CD4-positive, alpha-beta T cell treated with Interleukin-21 for 1 hour (primary cell): ENCODE measurements around the gene ASNS.

Experiments
- DNase-seq: peaks from one replicate; pipeline ENCODE4 v3.0.0-alpha.2; 2020

ASNS gene

DNA sequence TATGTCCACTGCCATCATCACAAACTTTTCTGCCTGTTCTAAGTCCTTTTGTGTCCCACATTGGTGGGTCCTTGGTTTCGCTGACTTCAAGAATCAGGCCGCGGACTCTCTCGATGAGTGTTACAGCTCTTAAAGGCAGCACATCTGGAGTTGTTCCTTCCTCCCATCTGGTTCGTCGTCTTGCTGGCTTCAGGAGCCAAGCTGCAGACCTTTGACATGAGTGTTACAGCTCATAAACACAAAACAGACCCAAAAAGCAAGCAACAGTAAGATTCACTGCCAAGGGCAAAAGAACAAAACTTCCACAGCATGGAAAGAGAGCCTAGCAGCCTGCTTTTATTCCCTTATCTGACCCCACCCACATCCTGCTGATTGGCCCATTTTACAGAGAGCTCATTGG, 30.2 kb downstream of the ASNS start:
- DNase-seq, result no peak

DNA sequence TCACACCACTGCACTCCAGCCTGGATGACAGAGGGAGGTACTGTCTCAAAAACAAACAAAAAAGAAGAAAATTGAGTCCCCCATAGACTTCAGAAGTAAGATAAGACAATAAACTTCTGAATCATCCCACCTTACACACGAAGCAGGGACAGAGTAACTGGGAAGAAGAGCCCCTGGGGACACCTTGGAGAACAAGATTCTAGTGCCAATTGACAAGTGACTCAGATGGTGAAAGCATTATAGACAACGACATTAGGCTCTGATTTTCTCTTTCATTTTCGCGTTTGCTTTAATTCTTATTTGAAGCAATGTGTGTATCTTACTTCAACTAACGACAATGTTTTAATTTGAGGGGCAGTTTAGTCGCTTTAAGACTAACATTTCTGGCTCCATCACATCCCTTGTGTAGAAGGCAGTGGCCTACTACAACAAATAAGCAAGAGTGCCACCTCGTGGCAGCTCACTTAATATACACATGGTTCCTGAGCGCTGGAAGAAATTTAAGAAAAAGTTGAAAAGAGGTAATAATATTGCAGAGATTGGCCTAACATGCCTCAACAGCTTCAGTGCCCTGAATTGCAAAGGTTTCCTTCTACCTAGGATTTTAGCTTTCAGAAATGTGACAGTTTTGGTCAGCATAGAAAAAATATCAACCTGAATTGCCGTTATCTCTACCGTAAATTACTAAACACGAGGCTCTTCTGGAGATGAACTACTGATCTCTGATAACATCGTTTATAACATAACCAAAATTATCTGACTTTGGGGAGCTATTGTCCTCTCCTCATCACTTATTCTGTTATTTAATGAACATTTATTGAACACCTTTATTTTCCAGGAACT, 36.7 kb downstream of the ASNS start:
- DNase-seq, result peak; percentile 51

DNA sequence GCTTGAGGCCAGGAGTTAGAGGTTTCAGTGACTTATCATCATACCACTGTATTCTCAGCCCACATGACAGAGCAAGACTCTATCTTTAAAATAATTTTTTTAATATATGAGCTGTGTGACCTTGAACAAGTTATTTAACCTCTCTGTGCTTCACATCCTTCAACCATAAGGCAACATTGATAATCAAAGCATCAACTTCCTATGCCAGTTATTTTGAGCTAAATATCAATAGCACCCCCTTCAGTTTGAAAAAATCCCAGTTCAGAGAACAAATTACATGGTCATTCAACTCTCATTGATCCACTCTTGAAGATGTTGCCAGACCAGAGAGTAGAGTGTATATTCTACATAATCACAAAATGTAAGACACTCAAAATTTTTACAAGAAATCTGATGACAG, 53.0 kb downstream of the ASNS start:
- no peak for DNase-seq

DNA sequence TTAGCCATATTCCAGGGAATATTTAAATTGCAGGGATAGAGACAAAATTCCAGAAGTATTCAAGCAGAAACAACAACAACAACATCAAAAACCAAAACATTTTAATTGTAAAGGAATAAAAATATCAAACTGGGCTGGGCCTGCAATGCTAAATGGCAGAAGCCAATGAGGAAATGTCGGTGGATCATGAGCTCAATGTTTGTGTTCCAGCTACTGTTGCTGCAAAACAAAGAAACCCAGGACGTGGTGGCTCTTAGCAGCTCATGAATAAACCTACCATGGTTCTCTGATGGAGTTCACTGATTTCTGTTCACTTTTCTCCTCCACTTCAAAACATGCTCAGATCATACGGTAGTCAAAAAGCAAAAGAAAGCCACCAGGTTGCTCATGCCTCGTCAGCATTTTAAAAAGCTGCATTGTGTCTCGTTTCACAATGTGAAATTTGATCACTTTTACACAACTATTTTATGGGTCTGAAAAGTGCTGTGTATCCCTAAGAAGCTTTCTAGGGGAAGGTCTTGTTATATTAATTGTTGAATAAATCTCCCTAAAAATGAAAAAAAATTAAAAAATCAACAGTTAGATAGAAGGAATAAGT, 54.0 kb downstream of the ASNS start:
- no peak for DNase-seq
